HepG2 (cell line): ENCODE results near the gene EMC1. TPM values are rescaled to one million over a fixed set of nuclear protein-coding genes. Genes with fewer than 3 reads are reported as not detected.

Source experiments
- CCAR2 ChIP-seq: fragments of 200-400 bp; formaldehyde crosslinking; optimal IDR thresholded peaks from 2 replicates; pipeline ENCODE3; 2018; ENCODE audit warnings: low read depth, mild to moderate bottlenecking, low read length, moderate library complexity
- DRAP1 ChIP-seq: IDR thresholded peaks from 2 replicates; pipeline ENCODE4 v1.6.1; 2016; ENCODE audit warnings: missing genetic modification reagents, missing compliant biosample characterization
- HBP1 ChIP-seq: IDR thresholded peaks from 2 replicates; pipeline ENCODE4 v1.6.1; 2016; ENCODE audit warnings: low read depth, control low read depth
- KDM2A ChIP-seq: sonication (generic); formaldehyde crosslinking; IDR thresholded peaks from 2 replicates; pipeline ENCODE4 v1.4.0; 2020; ENCODE audit warnings: low read depth, missing genetic modification reagents, borderline replicate concordance
- MAFK ChIP-seq, 2 experiments: IDR thresholded peaks in 1 of 2; conservative IDR thresholded peaks in 1 of 2; 2 replicates each; pipeline ENCODE4 v1.6.1; 2011; ENCODE audit warnings: improper control_type of control experiment in 2 of 2, low read length in 2 of 2
- MYC ChIP-seq: sonication (generic); formaldehyde crosslinking; IDR thresholded peaks from 2 replicates; pipeline ENCODE4 v1.9.0; 2021; ENCODE audit warnings: missing genetic modification reagents, borderline replicate concordance
- NFAT5 ChIP-seq: sonication (generic); formaldehyde crosslinking; IDR thresholded peaks from 2 replicates; pipeline ENCODE4 v1.4.0; 2020; ENCODE audit warnings: missing genetic modification reagents
- NR1H2 ChIP-seq: sonication (generic); formaldehyde crosslinking; IDR thresholded peaks from 2 replicates; pipeline ENCODE4 v1.8.1; 2022; ENCODE audit warnings: low read depth, missing genetic modification reagents, borderline replicate concordance
- PATZ1 ChIP-seq: sonication (generic); formaldehyde crosslinking; IDR thresholded peaks from 2 replicates; pipeline ENCODE4 v1.4.0; 2020; ENCODE audit warnings: missing genetic modification reagents
- PBX2 ChIP-seq: IDR thresholded peaks from 2 replicates; pipeline ENCODE4 v1.6.1; 2016; ENCODE audit warnings: control low read depth
- PLSCR1 ChIP-seq: sonication (generic); formaldehyde crosslinking; IDR thresholded peaks from 2 replicates; pipeline ENCODE4 v1.5.0; 2020; ENCODE audit warnings: missing genetic modification reagents, mild to moderate bottlenecking, borderline replicate concordance
- RBM22 ChIP-seq: fragments of 200-400 bp; formaldehyde crosslinking; optimal IDR thresholded peaks from 2 replicates; pipeline ENCODE3; 2017; ENCODE audit warnings: mild to moderate bottlenecking, low read length, moderate library complexity
- ZMAT5 ChIP-seq: sonication (generic); formaldehyde crosslinking; IDR thresholded peaks from 2 replicates; pipeline ENCODE4 v1.5.0; 2020; ENCODE audit warnings: mild to moderate bottlenecking, low read depth, missing genetic modification reagents, borderline replicate concordance
- ZNF550 ChIP-seq: sonication (generic); formaldehyde crosslinking; IDR thresholded peaks from 2 replicates; pipeline ENCODE4 v1.4.0; 2020; ENCODE audit warnings: mild to moderate bottlenecking, missing genetic modification reagents, borderline replicate concordance
- ZZZ3 ChIP-seq: sonication (generic); formaldehyde crosslinking; IDR thresholded peaks from 2 replicates; pipeline ENCODE4 v1.4.0; 2020; ENCODE audit warnings: missing genetic modification reagents, mild to moderate bottlenecking, borderline replicate concordance
- polyA plus RNA-seq, 8 experiments: library from polyadenylated mRNA; depleted of rRNA in 3 of 8; stranded (reverse) in 7 of 8; unstranded in 1 of 8; fragments of >200 nt; fragmentation: Illumina TruSeq in 4 of 8; extraction: Trizol in 4 of 8; gene quantifications; 2 replicates each; pipeline versions ENCODE4 v1.2.1 to v1.2.3, GENCODE V29; 2011 to 2016; ENCODE audit warnings: low read depth in 4 of 8, missing spikeins in 1 of 8, mixed read lengths in 1 of 8; ENCODE audit not compliant: insufficient read depth in 1 of 8
- total RNA-seq, 5 experiments: library from RNA; depleted of rRNA; stranded (reverse); fragments of >200 nt; fragmentation: Illumina TruSeq; extraction: Trizol; gene quantifications; 2 replicates each; pipeline ENCODE4 v1.2.3, GENCODE V29; 2016; ENCODE audit warnings: low read depth in 1 of 5

EMC1 gene
- total and polyA plus RNA-seq, 2 of the 13 experiments (the other 11 are each of a cell fraction or from before 2014, with no cell fraction given): 38.0 to 61.3 TPM

- TF ChIP-seq NFAT5 (CRISPR knock-in tag) (peak; percentile 78; the same call in 1 of the 2 replicates), PATZ1 (peak; percentile 94), MAFK (conservative IDR thresholded peaks at IDR 0.05 in 1 of 2, IDR thresholded peaks at IDR 0.05 in 1 of 2; ENCODE audit: low read length in 2 of 2) (no peak), DRAP1 (CRISPR knock-in tag) (peak; percentile 93), PLSCR1 (CRISPR knock-in tag) (no peak), KDM2A (CRISPR knock-in tag) (peak; percentile 98), MYC (CRISPR knock-in tag) (peak; percentile 95), PBX2 (CRISPR knock-in tag) (no peak), RBM22 (no peak), CCAR2 (peak; percentile 48), NR1H2 (0 out of 2 replicates have a peak, but pooled peaks have one; percentile 53), ZZZ3 (CRISPR knock-in tag) (no peak; the same call in none of the 2 replicates), ZNF550 (CRISPR knock-in tag) (no peak), HBP1 (0 out of 2 replicates have a peak, but pooled peaks have one; percentile 60), ZMAT5 (CRISPR knock-in tag) (no peak)
These were observed 41.1 kb downstream of the EMC1 start, which contains the start of gene UBR4 (continued) for GRCh38 chr1:19209990-19210771.
